AG09309 (cell line): Measurements from ENCODE around the gene CAPZB.

ENCODE experiments used
- DNase-seq: peaks from one replicate; pipeline ENCODE4 v3.0.0-alpha.2; 2010; ENCODE audit warnings: low read depth
- H3K4me3 ChIP-seq: 2 replicates; pipeline ENCODE4 v1.5.1; 2011; ENCODE audit warnings: mild to moderate bottlenecking, low read depth, low read length, moderate library complexity; ENCODE audit not compliant: control insufficient read depth
- CTCF ChIP-seq: IDR thresholded peaks from 2 replicates; pipeline ENCODE4 v1.5.1; 2011; ENCODE audit warnings: mild to moderate bottlenecking, low read depth, low read length, inconsistent platforms; ENCODE audit not compliant: insufficient read depth, control insufficient read depth; ENCODE audit errors: missing control alignments

Gene CAPZB

GRCh38 chr1:19329188-19329587, 156.2 kb downstream of the CAPZB start:
- no peak overlapping the region for H3K4me3 ChIP-seq
- TF ChIP-seq CTCF: no peak
- DNase-seq: no peak

GRCh38 chr1:19328486-19328885, 156.9 kb downstream of the CAPZB start:
- TF ChIP-seq CTCF: no peak
- no peak overlapping the region for H3K4me3 ChIP-seq
- DNase-seq: no peak

GRCh38 chr1:19327736-19328135, 157.6 kb downstream of the CAPZB start:
- DNase-seq: no peak
- TF ChIP-seq CTCF: no peak
- H3K4me3 ChIP-seq: no peak overlapping the region

- TF ChIP-seq CTCF: no peak
- DNase-seq: no peak
Observed at GRCh38 chr1:19327301-19327700, 158.0 kb downstream of the CAPZB start.

GRCh38 chr1:19326748-19327065, 158.6 kb downstream of the CAPZB start:
- no peak for DNase-seq
- no peak overlapping the region for H3K4me3 ChIP-seq
- no peak for TF ChIP-seq CTCF

More at GRCh38 chr1:19327301-19327700, 158.0 kb downstream of the CAPZB start:
- no peak overlapping the region for H3K4me3 ChIP-seq

- no peak for DNase-seq
- H3K4me3 ChIP-seq: no peak overlapping the region
- no peak for TF ChIP-seq CTCF
Observed at GRCh38 chr1:19325958-19326747, 159.2 kb downstream of the CAPZB start.
